ENCODE results near the gene MRPL30. TPM values are rescaled to one million over a fixed set of nuclear protein-coding genes. Genes with fewer than 3 reads are reported as not detected.
"Not testable (repeated sequence)": the region's sequence is repeated elsewhere in the genome, so short reads cannot be mapped to it uniquely, and the experiment has no call there.

The MRPL30 gene
- 67.9 and 110 TPM in 2 replicates for total RNA-seq (ENCODE audit: low replicate concordance)

DNA sequence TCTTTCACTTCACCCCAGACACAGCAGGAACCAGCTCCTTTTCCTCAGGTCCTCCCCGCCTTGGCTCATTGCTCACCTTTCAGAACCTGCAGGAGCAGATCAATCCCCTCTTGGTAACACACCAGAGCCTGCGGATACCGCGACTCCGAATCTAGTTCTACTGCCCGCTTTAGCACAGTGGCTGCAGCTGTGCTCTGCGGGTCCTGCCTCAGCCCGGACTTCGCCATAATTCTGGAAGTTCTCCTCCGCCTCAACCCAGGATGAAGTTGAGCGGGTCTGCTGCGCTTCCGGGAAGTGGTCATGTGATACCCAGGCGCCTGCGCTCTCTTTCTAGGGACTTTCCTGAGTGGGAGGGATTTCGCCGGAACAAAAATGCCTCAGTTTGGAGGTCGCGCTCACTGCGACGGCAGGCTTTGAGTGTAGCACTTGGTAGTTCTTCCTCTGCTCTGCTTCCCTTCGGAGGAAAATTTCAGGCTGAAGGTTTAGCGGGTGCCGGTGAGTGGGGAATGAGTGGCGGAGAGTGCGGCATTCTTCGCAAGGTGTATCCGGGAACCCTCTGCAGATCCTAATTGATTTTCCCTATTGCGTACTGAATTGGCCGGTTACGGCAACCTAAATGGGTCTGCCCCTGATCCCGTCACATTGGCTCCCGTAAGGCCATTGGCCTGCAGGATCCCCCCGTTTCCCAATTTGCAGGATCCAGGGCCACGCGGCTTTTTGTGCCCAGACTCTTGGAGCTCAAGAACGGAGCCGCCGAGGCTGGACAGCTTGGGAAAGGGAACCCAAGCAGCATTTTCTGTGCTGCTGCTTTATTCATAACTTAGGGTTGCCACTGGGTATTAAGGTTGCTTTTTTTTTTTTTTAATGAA, at the start of gene MRPL30, which contains the start of gene MITD1:
MRPL30 (plus strand) TSS at position 430 of the 869 bp plus-strand sequence. CDS start 5,020 bp downstream, outside the sequence.
MITD1 (minus strand) TSS at position 304 of the 869 bp plus-strand sequence; CDS start at position 227, 77 bp downstream.
- H3K27me3 Mint-ChIP-seq (ENCODE audit: insufficient read depth, low read depth), result no peaks in the 10 kb centered on the region
- H3K36me3 Mint-ChIP-seq, result no peaks in the 10 kb centered on the region
- peaks cover 25% of the 10 kb centered on the region for H3K4me1 Mint-ChIP-seq
- H3K79me2 ChIP-seq (ENCODE audit: low read depth), result peaks cover 75% of the 10 kb centered on the region
- H3K4me2 ChIP-seq, result peak within 1 kb of the TSS; percentile 87
- H2AFZ ChIP-seq (replicated peaks), result peak within 1 kb of the TSS; percentile 93
- H3K9me3 ChIP-seq (ENCODE audit: low read depth), result no peaks in the 10 kb centered on the region
- H3K4me3 ChIP-seq, result peak within 1 kb of the TSS; percentile 88
- peak; percentile 95 for DNase-seq (ENCODE audit: low spot score)
- H3K27me3 ChIP-seq, result no peaks in the 10 kb centered on the region
- TF ChIP-seq CTCF (IDR thresholded peaks at IDR 0.05) (no peak), EZH2 (IDR thresholded peaks at IDR 0.05) (no peak), EZH2phosphoT487 (IDR thresholded peaks at IDR 0.05) (no peak)
- peak within 1 kb of the TSS; percentile 73 for H3K9ac ChIP-seq
- H4K20me1 ChIP-seq (ENCODE audit: low read depth), result peaks cover 4% of the 10 kb centered on the region
- H3K9me3 Mint-ChIP-seq, result no peaks in the 10 kb centered on the region
- peaks cover 15% of the 10 kb centered on the region for H3K4me1 ChIP-seq
- H3K27ac ChIP-seq, result peak within 1 kb of the TSS; percentile 68
- H3F3A ChIP-seq (ENCODE audit: low read depth), result peaks cover 12% of the 10 kb centered on the region
- no peaks in the 10 kb centered on the region for H3K36me3 ChIP-seq
- peak within 1 kb of the TSS; percentile 96 for H3K27ac Mint-ChIP-seq
- H3K4me3 Mint-ChIP-seq, result peak within 1 kb of the TSS; percentile 100

- H3K4me3 Mint-ChIP-seq; H3K27ac ChIP-seq; H3K27me3 ChIP-seq; H2AFZ ChIP-seq (replicated peaks); H3K27ac Mint-ChIP-seq; H4K20me1 ChIP-seq (ENCODE audit: low read depth); H3K27me3 Mint-ChIP-seq (ENCODE audit: insufficient read depth, low read depth); H3K4me1 Mint-ChIP-seq; H3F3A ChIP-seq (ENCODE audit: low read depth); H3K4me1 ChIP-seq; H3K4me3 ChIP-seq; H3K4me2 ChIP-seq; DNase-seq (ENCODE audit: low spot score); H3K36me3 ChIP-seq; H3K9ac ChIP-seq: not testable (repeated sequence)
- H3K9me3 ChIP-seq (ENCODE audit: low read depth), result peaks cover 18% of the 10 kb centered on the region
- Mint-ChIP-seq H3K9me3 (peaks cover 51% of the 10 kb centered on the region), H3K36me3 (peaks cover 22% of the 10 kb centered on the region)
- H3K79me2 ChIP-seq (ENCODE audit: low read depth), result peaks cover 12% of the 10 kb centered on the region
These were observed 45.9 kb upstream of the MRPL30 start for GRCh38 chr2:99135044-99135556.

GRCh38 chr2:99139003-99139402, 42.0 kb upstream of the MRPL30 start:
- H3K4me1 ChIP-seq, result peaks cover 12% of the 10 kb centered on the region
- H3K9me3 Mint-ChIP-seq, result peaks cover 16% of the 10 kb centered on the region
- peaks cover 10% of the 10 kb centered on the region for H3K27me3 ChIP-seq
- no peak overlapping the region for H3K4me3 ChIP-seq
- H3K4me2 ChIP-seq, result no peak overlapping the region
- peaks cover 16% of the 10 kb centered on the region for H3K27me3 Mint-ChIP-seq (ENCODE audit: insufficient read depth, low read depth)
- peaks cover 8% of the 10 kb centered on the region for H3K36me3 Mint-ChIP-seq
- no peaks in the 10 kb centered on the region for H4K20me1 ChIP-seq (ENCODE audit: low read depth)
- no peak for DNase-seq (ENCODE audit: low spot score)
- no peak overlapping the region for H3K27ac Mint-ChIP-seq
- peaks cover 12% of the 10 kb centered on the region for H3K79me2 ChIP-seq (ENCODE audit: low read depth)
- H3K27ac ChIP-seq, result no peak overlapping the region
- no peaks in the 10 kb centered on the region for H3K36me3 ChIP-seq
- no peaks in the 10 kb centered on the region for H3K9me3 ChIP-seq (ENCODE audit: low read depth)
- no peak overlapping the region for H3K9ac ChIP-seq
- H3F3A ChIP-seq (ENCODE audit: low read depth), result peaks cover 30% of the 10 kb centered on the region
- H3K4me3 Mint-ChIP-seq, result no peak overlapping the region
- H3K4me1 Mint-ChIP-seq, result peaks cover 7% of the 10 kb centered on the region
- TF ChIP-seq CTCF (IDR thresholded peaks at IDR 0.05) (no peak), EZH2phosphoT487 (IDR thresholded peaks at IDR 0.05) (no peak), EZH2 (IDR thresholded peaks at IDR 0.05) (no peak)
- no peak overlapping the region for H2AFZ ChIP-seq (replicated peaks)

Data from neural progenitor cell (in vitro differentiated cells).